ENCODE results near the gene OR2T12.
"Not testable (repeated sequence)": the region's sequence is repeated elsewhere in the genome, so short reads cannot be mapped to it uniquely, and the experiment has no call there.

OR2T12 gene

GRCh38 chr1:248303324-248303723, at the start of gene OR2T12:
Gene OR2T12, minus strand, starts transcription at chr1:248303424. Its CDS starts 7,846 bp downstream, at chr1:248295578.
- DNase-seq (ENCODE audit: low read depth in 1 of 2, low spot score in 1 of 2) = no peak

DNA sequence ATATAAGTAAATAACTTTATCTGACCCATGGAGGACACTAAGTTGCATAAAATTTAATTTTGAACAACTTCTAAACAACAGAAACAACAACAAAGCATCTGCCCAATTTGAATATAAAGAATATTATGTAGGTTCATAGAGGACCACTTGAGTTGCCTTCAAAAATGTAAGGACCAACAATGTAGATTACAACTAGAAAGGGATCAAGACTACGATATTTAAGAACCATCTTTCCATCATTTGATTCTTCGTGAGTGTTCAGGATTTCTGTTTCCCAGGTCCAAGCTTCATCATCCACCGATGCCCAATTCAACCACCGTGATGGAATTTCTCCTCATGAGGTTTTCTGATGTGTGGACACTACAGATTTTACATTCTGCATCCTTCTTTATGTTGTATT, 45.3 kb upstream of the OR2T12 start, which contains the start of gene OR14C36:
TSS of gene OR14C36 (plus strand) at position 301 of the 400 bp plus-strand sequence. CDS start at position 301, 0 bp downstream.
- DNase-seq (ENCODE audit: low read depth in 1 of 2, low spot score in 1 of 2) = no peak

GRCh38 chr1:248343451-248343850, 40.2 kb upstream of the OR2T12 start:
- no peak for DNase-seq (ENCODE audit: low read depth in 1 of 2, low spot score in 1 of 2)

DNA sequence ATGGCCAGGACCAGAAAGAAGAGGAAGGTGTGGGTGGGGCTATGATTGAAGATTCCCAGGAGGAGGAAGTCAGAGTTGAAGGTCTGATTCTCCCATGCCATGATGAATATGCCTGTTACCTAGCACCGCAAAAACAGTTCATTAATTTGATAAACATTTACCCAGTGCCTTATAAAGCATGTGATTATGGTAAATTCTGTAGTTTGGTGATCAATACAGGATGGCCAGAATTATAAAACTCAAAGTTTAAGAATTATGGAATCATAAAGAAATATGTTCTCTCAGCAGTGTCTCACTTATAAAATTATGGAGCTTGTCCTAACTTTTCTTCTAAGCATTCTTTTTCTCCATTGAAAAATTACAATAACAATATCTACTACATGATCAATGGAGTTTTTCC, 21.2 kb upstream of the OR2T12 start, which contains the start of gene OR2M7:
TSS of gene OR2M7 (minus strand) at position 101 of the 400 bp plus-strand sequence. CDS start at position 101, 0 bp downstream.
- no peak for DNase-seq (ENCODE audit: low read depth in 1 of 2, low spot score in 1 of 2)

- DNase-seq (ENCODE audit: low read depth in 1 of 2, low spot score in 1 of 2) = no peak
Measured at GRCh38 chr1:248316796-248317195, 13.6 kb upstream of the OR2T12 start.

GRCh38 chr1:248306740-248307139, 3.5 kb upstream of the OR2T12 start:
- not testable (repeated sequence) for DNase-seq (ENCODE audit: low read depth in 1 of 2, low spot score in 1 of 2)

DNA sequence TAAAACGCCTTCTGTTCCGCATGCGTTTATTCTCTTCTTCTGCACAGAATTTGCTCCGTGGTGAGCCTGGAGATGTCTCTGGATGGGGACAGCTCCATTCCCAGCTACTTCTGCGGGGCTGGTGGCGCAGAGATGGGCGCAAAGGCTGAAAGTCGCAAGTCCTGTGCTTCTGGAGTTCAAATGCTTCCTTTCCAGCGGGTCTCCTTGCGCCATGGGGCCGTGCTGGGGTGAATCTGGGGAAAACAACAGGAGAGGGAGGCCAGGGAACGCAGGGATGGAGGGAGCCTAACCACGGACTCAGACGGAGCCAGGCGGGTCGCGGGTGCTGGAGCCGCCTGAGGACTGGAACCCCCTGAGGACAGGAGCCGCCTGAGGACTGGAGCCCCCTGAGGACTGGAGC, 2.9 kb upstream of the OR2T12 start:
- DNase-seq (ENCODE audit: low read depth in 1 of 2, low spot score in 1 of 2) = no peak

GRCh38 chr1:248305672-248306071, 2.4 kb upstream of the OR2T12 start:
- DNase-seq (ENCODE audit: low read depth in 1 of 2, low spot score in 1 of 2) = not testable (repeated sequence)

- DNase-seq (ENCODE audit: low read depth in 1 of 2, low spot score in 1 of 2) = no peak
Measured at GRCh38 chr1:248288391-248288790, 14.8 kb downstream of the OR2T12 start.

DNA sequence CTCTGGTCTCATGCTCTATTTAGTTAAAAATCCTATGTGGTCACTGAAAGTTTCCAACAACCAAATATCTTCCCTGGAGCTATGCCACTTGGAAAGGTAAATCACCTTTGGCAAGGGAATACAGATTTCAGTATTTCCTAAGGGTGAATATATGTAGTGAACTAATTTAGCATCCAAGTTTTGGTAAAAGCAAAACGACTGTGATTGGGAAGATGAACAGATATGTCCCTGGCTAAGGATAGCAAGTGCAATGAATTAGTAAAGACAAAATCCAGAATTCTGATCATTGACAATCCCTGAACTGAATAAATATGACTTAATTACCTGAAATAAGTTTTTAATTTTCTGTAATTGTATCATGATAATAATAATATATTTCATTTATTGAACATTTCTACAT, 25.3 kb downstream of the OR2T12 start, which contains the start of gene OR2T33:
TSS of gene OR2T33 (minus strand) at position 101 of the 400 bp plus-strand sequence. CDS start 4,162 bp downstream, outside the sequence.
- no peak for DNase-seq (ENCODE audit: low read depth in 1 of 2, low spot score in 1 of 2)

DNA sequence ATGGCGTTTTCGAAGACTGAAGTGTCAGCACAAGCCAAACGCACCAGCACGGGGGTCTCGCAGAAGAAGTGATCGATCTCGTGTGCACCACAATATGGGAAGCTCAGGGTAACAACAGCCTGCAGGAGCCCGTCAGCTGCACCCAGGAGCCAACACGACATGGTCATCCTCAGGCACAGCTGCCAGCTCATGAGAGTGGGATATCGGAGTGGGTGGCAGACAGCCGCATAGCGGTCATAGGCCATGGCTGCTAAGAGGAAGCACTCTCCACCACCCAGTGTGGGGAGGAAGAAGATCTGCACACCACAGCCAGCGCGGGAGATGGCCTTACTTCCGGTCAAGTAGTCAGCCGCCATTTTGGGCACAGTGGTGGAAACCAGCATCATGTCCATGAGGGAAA, 30.0 kb downstream of the OR2T12 start:
- DNase-seq (ENCODE audit: low read depth in 1 of 2, low spot score in 1 of 2) = not testable (repeated sequence)

DNA sequence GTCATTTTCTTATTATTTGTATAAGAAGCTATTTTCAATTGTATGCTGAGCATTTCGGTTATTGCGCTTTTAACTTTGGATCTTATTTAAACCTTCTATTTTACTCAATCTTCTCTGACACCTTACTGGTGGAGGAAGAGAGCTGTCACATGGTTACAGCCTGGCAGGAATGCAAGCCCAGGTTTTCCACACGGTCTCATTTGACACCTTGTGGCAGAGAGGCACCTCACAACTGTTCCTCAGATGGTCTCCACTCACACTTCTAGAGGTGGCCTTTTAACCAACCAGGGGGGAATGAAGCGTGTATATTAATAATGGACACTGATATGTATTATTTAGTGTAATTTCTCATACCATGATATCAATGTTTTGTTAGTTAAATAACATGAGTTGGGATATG, 35.0 kb downstream of the OR2T12 start:
- DNase-seq (ENCODE audit: low read depth in 1 of 2, low spot score in 1 of 2) = no peak

DNA sequence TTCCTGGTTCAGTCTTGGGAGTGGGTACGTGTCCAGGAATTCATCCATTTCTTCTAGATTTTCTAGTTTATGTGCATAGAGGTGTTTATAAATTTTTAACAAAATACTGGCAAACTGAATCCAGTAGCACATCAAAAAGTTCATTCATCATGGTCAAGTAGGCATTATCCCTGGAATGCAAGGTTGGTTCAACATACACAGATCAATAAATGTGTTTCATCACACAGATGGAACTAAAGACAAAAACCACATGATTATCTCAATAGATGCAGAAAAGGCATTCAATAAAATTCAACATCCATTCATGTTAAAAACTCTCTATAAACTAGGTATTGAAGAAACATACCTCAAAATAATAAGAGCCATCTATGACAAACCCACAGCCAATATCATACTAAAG, 43.9 kb downstream of the OR2T12 start:
- DNase-seq (ENCODE audit: low read depth in 1 of 2, low spot score in 1 of 2) = not testable (repeated sequence)

DNA sequence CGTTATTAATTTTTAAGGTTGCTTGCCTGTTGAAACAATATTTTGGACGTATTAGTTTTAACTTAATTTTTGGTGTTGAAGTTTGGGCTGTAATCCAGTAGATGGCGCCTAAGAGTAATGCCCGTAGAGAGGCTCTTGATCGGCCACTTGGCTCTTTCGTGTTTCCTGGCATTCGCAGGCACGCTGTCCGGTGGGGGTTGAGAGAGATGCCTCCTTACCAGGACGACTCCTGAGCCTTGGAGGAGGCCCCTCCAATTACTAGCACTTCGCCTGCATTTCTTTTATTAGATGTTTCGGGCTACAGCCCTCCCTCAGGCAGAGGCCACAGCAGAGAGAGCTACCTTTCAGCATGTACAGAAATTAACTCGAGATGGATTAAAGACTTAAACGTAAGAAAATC, 60.0 kb downstream of the OR2T12 start:
- DNase-seq (ENCODE audit: low read depth in 1 of 2, low spot score in 1 of 2) = no peak
